Subcutaneous abdominal adipose tissue (tissue), 5 donors: ENCODE results near the gene FFAR3.
"Not testable (repeated sequence)": the region's sequence is repeated elsewhere in the genome, so short reads cannot be mapped to it uniquely, and the experiment has no call there.

Source experiments
- H3K27ac ChIP-seq: one replicate; pipeline ENCODE4 v1.7.0; 2013; ENCODE audit warnings: low read depth, mild to moderate bottlenecking, inconsistent platforms, low read length, moderate library complexity
- H3K27me3 ChIP-seq, 5 donors: one replicate each; pipeline ENCODE4 v1.7.0; 2013; ENCODE audit warnings: low read length in 5 of 5, inconsistent platforms in 1 of 5; ENCODE audit not compliant: control insufficient read depth in 5 of 5, insufficient read depth in 4 of 5
- H3K36me3 ChIP-seq, 5 donors: one replicate each; pipeline ENCODE4 v1.7.0; 2013; ENCODE audit warnings: low read length in 5 of 5; ENCODE audit not compliant: control insufficient read depth in 5 of 5, insufficient read depth in 5 of 5
- H3K4me1 ChIP-seq, 5 donors: one replicate each; pipeline ENCODE4 v1.7.0; 2013; ENCODE audit warnings: low read length in 5 of 5, mild to moderate bottlenecking in 3 of 5, moderate library complexity in 1 of 5; ENCODE audit not compliant: control insufficient read depth in 5 of 5, insufficient read depth in 5 of 5
- H3K4me3 ChIP-seq, 5 donors: one replicate each; pipeline ENCODE4 v1.7.0; 2013; ENCODE audit warnings: low read length in 5 of 5, low read depth in 1 of 5
- H3K9ac ChIP-seq, 5 donors: one replicate each; pipeline ENCODE4 v1.7.0; 2013; ENCODE audit warnings: low read length in 5 of 5, mild to moderate bottlenecking in 4 of 5, moderate library complexity in 3 of 5
- H3K9me3 ChIP-seq, 5 donors: one replicate each; pipeline ENCODE4 v1.7.0; 2013; ENCODE audit warnings: low read length in 5 of 5; ENCODE audit not compliant: control insufficient read depth in 5 of 5
- donor health status: healthy.
- donor health status: healthy.
- donor health status: healthy.
- donor health status: healthy.
- donor health status: healthy.

Gene FFAR3

DNA sequence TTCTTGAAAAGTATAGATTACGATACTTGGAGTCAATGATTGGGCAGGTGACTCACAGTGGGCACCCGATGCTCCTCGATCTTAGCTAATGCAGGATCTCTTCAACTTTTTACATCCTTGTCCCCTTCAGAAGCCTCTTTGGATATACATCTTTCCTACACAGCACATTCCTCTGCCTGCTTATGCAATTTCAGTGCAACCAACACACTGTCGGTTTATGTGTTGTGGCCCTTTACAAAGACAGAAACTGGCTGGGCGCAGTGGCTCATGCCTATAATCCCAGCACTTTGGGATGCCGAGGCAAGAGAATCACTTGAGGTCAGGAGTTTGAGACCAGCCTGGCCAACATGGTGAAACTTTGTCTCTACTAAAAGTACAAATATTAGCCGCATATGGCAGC, 15.2 kb downstream of the FFAR3 start:
- Histone ChIP-seq H3K9me3 (peaks cover 0 to 4% (median 3%) of the 10 kb centered on the region in 5 donors), H3K27me3 (no peaks in the 10 kb centered on the region), H3K9ac (no peak overlapping the region)

DNA sequence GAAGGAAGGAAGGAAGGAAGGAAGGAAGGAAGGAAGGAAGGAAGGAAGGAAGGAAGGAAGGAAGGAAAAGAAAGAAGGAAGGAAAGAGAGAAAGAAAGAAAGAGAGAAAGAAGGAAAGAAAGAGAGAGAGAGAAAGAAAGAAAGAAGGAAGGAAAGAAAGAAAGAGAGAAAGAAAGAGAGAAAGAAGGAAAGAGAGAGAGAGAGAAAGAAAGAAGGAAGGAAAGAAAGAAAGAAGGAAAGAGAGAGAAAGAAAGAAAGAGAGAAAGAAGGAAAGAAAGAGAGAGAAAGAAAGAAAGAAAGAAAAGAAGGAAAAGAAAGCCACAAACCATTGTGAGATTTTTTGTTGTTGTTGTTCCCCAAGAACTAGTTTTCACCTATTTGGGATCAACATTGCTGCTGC, 15.8 kb downstream of the FFAR3 start:
- H3K9me3 ChIP-seq, H3K27me3 ChIP-seq, H3K4me3 ChIP-seq, H3K4me1 ChIP-seq, H3K9ac ChIP-seq, H3K27ac ChIP-seq, H3K36me3 ChIP-seq: not testable (repeated sequence)

More for the DNA sequence above, 15.2 kb downstream of the FFAR3 start:
- H3K4me3 ChIP-seq: no peak overlapping the region
- H3K36me3 ChIP-seq: no peaks in the 10 kb centered on the region
- peaks cover 0 to 3% (median 0%) of the 10 kb centered on the region in 5 donors for H3K4me1 ChIP-seq
- no peak overlapping the region for H3K27ac ChIP-seq

DNA sequence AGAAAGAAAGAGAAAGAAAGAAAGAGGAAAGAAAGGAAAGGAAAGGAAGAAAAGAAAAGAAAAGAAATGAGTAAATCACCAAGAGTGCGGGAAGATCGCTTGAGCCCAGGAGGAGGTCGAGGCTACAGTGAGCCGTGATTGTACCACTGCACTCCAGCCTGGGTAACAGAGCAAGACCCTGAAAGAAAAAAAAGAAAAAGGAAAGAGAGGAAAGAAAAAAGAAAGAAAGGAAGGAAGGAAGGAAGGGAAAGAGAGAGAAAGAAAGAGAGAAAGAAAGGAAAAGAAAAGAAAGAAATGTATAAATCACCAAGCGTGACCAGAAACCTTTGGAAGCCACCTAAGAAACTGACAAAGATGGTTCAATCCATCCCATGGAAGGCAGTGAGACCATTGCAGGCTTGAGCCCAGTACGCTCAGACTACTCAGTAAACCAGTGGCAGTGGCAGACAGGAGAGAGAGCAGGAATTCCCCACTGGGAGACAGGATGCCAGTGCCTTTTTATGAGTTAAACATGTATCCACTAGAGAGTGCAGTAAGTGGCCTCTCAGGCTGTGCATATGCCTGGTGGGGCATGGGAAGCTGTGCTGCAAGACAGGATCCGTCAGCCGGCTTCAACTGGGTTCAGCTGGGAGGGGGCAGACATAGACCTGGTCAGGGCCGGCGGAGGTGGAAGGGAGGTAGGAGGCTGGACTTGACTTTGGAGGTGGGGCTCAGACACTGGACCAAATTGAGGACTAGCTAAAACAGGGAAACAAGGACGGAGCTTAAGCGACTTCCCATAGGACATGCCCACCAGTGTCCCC, 17.4 kb downstream of the FFAR3 start:
- Histone ChIP-seq H3K27ac (no peak overlapping the region), H3K27me3 (no peaks in the 10 kb centered on the region), H3K9ac (no peak overlapping the region), H3K9me3 (peaks cover 0 to 6% (median 0%) of the 10 kb centered on the region in 5 donors), H3K4me3 (no peak overlapping the region), H3K4me1 (peaks cover 0 to 3% (median 0%) of the 10 kb centered on the region in 5 donors), H3K36me3 (no peaks in the 10 kb centered on the region)

GRCh38 chr19:35377656-35378055, 19.4 kb downstream of the FFAR3 start:
- Histone ChIP-seq H3K4me1 (peaks cover 0 to 3% (median 0%) of the 10 kb centered on the region in 5 donors), H3K36me3 (no peaks in the 10 kb centered on the region), H3K9ac (no peak overlapping the region), H3K9me3 (peaks cover 0 to 6% (median 0%) of the 10 kb centered on the region in 5 donors), H3K27me3 (no peaks in the 10 kb centered on the region), H3K27ac (no peak overlapping the region), H3K4me3 (no peak overlapping the region)

- Histone ChIP-seq H3K9me3 (peaks cover 0 to 6% (median 0%) of the 10 kb centered on the region in 5 donors), H3K9ac (no peak overlapping the region), H3K27me3 (no peaks in the 10 kb centered on the region), H3K4me3 (no peak overlapping the region), H3K4me1 (peaks cover 0 to 10% (median 5%) of the 10 kb centered on the region in 5 donors), H3K36me3 (no peaks in the 10 kb centered on the region), H3K27ac (no peak overlapping the region)
These were observed 20.1 kb downstream of the FFAR3 start for GRCh38 chr19:35378356-35378755.

DNA sequence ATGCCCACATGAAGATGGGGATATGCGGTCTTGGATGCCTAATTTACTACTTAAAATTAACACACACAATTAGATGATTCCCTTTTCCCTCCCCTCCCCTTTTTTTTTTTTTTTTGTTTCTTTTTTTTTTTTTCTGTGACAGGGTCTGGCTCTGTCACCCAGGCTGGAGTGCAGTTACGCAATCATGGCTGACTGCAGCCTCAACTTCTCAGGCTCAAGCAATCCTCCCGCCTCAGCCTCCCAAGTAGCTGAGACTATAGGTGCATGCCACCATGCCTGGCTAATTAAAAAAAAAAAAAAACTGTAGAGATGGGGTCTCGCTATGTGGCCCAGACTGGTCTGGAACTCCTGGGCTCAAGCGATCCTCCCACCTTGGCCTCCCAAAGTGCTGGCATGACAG, 21.3 kb downstream of the FFAR3 start:
- H3K4me1 ChIP-seq: peaks cover 0 to 13% (median 8%) of the 10 kb centered on the region in 5 donors
- H3K4me3 ChIP-seq: not testable (repeated sequence)

DNA sequence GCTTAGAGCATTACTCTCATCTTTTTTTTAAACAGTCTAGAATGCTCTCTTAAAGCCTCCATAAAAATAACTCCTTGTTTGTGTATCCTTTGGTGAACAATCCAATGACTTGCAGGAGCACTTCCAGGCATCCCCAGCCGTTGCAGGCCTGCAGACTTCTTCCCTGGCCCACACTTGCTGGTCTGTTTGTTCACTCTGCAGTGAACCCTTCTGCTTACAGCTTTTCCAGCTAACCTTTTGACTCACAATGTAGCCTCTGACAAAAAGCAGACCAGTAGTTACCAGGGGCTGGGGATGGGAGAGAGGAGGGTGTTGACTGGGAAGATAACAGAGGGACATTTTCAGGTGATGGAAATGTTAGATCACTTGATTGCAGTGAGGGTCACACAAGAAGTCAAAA, 21.7 kb downstream of the FFAR3 start:
- no peak overlapping the region for H3K9ac ChIP-seq
- no peak overlapping the region for H3K27ac ChIP-seq
- H3K27me3 ChIP-seq: no peaks in the 10 kb centered on the region
- H3K4me1 ChIP-seq: peaks cover 0 to 13% (median 8%) of the 10 kb centered on the region in 5 donors
- H3K9me3 ChIP-seq: peaks cover 0 to 6% (median 0%) of the 10 kb centered on the region in 5 donors
- H3K36me3 ChIP-seq: no peaks in the 10 kb centered on the region
- H3K4me3 ChIP-seq: no peak overlapping the region

More for the DNA sequence above, 21.3 kb downstream of the FFAR3 start:
- H3K36me3 ChIP-seq, H3K27me3 ChIP-seq, H3K9ac ChIP-seq, H3K9me3 ChIP-seq, H3K27ac ChIP-seq: not testable (repeated sequence)

DNA sequence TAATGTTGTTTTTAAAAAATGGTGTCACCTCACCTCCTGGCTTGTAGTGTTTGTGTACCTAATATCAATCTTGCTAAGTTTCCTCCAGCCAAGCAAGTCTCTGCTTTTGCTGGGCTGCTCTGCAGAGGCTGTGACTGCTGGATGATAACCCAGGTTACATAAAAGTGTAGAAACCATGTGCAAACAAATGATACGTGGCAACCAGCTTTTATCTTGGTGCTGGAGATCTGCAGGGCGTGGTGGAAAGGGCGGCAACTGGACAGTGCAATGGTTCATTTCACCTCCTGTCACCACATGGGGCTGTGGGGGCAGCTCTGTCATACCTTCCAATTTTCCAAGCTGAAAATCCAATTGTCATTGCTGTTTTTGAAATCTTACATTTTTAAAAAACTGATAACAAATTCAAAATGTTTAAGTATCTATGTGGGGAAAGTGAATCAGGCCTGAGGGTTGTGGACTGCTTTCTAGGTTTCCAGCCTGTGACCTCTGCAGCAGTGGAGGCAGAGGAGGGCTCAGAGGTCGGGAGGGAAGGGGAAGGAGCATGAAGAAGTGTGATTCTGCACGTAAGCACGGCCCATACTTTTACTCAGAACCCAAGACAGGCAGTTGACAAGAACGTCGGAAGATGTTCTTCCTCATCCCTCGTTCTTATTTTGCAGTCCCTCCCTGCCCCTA, 22.3 kb downstream of the FFAR3 start:
- Histone ChIP-seq H3K4me1 (peaks cover 0 to 13% (median 8%) of the 10 kb centered on the region in 5 donors), H3K4me3 (no peak overlapping the region), H3K36me3 (no peaks in the 10 kb centered on the region), H3K27ac (no peak overlapping the region), H3K9me3 (peaks cover 0 to 6% (median 3%) of the 10 kb centered on the region in 5 donors), H3K9ac (no peak overlapping the region), H3K27me3 (no peaks in the 10 kb centered on the region)

DNA sequence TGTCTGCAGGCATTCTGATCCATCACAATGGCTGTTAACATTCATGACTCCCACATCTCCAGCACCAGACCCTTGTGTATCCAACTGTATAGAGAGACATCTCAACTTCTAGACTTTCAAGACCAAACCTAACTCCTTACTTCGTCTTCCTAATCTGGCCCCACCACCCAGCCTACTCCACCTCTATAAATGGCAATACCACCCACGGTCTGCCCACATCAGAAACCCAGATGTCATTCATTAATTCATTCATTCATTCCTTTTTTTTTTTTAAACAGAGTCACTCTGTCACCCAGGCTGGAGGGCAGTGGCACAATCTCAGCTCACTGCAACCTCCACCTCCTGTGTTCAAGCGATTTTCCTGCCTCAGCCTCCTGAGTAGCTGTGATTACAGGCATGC, 23.1 kb downstream of the FFAR3 start:
- Histone ChIP-seq H3K9ac (no peak overlapping the region), H3K27me3 (no peaks in the 10 kb centered on the region), H3K4me1 (peaks cover 0 to 13% (median 8%) of the 10 kb centered on the region in 5 donors), H3K9me3 (peaks cover 0 to 8% (median 5%) of the 10 kb centered on the region in 5 donors), H3K4me3 (no peak overlapping the region), H3K27ac (no peak overlapping the region), H3K36me3 (no peaks in the 10 kb centered on the region)

DNA sequence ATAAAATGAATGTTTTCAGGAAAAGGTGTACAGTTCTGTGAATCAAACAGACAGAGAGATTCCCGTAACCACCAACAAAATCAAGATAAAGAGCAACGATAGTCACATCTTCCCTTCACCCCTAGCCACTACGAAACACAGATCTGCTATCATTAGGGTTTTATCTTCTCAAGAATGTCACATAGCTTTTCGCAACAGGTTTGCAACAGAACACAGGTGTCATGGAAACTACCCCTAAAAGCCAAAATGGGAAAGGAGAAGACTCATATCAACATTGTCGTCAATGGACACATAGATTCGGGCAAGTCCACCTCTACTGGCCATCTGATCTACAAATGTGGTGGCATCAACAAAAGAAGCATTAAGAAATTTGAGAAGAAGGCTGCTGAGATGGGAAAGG, 23.7 kb downstream of the FFAR3 start:
- no peak overlapping the region for H3K9ac ChIP-seq
- H3K4me1 ChIP-seq: peaks cover 0 to 13% (median 8%) of the 10 kb centered on the region in 5 donors
- no peaks in the 10 kb centered on the region for H3K27me3 ChIP-seq
- no peak overlapping the region for H3K27ac ChIP-seq
- no peaks in the 10 kb centered on the region for H3K36me3 ChIP-seq
- peaks cover 0 to 11% (median 5%) of the 10 kb centered on the region in 5 donors for H3K9me3 ChIP-seq
- H3K4me3 ChIP-seq: no peak overlapping the region
